GDM1 (cell line): ENCODE measurements around the gene TAGLN3.

Experiments used
- DNase-seq: peaks from one replicate; lab custom pipeline; 2025; lab: John Stamatoyannopoulos, UW

The TAGLN3 gene

DNA sequence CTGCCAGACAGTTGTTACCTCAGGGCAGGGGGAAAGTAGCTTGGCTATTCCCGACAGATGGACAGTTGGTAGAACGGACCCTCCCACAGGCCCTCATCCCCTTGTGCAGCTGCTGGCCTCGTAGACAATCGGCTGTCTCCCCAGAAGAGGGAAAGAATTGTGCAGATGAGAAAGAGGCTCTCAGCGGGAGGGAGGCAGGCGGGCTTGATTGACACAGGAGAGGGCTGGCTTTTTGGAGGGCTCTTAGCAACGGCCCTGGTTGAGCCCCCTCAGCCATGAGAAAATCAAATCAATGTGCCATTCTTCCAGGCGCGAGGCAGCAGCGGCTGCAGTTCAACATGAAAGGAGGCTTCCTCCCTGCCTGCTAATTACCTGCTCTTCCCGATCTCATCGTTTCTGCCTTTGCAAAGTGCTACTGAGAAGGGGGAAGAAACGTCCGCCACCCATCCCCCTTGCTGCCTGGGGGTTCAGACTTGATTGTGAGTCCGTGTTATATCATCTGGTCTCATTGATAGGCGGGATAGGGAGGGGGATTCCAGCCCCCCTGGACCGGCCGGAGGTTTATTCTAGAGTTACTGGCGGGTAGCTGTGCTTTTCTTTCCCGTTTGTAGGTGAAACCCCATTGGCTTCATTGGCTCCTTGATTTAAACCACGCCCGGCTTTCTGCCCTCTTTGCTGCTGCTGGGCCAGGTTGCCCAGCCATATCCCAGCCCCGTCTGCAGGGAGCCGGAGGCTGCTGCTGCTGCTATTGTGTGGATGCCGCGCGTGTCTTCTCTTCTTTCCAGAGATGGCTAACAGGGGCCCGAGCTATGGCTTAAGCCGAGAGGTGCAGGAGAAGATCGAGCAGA lies at the start of gene TAGLN3:
Gene TAGLN3, plus strand, starts transcription at position 287 of the 848 bp plus-strand sequence. Its CDS starts 501 bp downstream, at position 788.
- DNase-seq, result no peak

DNA sequence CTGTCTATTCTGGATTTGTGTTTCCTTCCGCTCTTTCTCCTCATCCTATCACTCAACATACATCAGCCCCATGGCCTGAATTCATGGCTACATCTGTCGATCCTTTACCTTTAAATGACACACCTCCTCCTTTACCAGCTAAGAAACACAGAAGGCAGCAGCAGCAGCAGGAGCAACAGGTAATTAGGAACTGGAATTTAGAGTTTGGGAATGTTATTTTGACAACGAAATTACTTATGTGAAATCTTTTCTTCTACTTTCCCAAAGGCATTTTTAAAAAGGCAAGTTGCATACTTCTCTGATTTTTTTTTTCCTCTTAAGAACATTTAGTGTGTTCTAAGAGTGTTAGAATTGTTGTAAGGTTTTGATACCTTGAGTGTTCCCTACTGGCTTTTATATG lies 49.0 kb upstream of the TAGLN3 start:
- DNase-seq, result no peak

DNA sequence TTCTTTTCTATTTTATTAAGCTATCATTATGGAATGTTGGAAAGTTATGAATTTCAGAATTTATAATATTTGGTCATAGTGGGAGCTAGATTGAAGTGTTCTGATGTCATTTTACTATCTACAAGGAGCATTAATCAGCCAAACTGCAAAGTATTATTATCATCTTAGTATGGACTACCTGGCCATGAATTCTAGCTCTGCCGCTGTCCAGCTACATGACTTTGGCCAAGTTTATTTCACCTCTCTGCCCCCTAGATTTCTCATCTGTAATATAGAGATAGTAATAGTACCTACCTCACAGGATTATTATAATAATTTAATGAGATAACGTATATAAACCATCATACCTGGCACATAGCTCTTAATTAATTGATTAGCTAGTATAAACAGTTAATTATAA lies 47.7 kb upstream of the TAGLN3 start:
- no peak for DNase-seq

DNA sequence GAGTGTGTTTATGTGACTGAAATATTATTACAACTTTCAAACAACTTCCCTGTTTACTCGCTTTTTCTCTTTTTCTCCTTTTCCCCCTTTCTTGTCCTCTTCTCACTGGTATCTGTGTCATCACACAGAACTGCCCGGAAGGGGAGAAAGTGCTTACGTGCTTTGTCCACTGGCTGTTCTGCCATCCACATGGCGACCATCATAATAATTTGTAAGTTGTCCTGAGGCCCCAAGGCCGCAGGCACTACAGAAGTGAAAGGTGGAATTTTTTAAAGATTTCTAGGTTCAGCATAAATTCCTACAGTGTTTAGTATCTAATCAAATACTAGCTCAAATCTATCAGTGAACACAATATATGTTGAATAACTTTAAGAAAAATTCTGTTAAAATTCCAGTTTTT lies 46.6 kb upstream of the TAGLN3 start:
- DNase-seq, result no peak

DNA sequence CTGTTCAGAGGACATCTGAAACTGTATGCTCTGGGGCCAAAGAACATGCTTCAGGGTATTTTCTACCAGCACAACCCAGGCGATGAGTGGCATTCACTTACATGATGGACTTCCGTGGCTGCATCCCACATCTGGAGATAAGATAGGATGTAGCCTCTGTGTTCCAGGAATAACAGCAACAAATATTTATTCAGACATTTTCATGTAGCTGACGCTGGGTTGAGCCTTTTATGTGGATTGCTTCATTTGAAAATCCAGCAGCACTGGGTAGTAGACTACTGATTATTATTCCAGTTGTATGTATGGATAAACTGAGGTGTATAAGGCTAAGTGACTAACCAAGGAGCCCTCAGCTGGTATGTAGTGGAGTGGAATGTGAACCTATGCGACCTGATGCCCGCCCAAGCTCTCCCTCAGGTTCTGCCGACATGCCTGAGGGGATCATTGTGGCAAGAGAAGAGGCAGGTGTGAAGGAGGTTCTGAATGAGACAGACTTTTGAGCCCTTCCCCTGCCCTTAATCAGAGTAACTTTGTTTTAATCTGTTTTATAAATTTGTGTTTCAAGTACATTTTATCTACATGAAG lies 45.8 kb upstream of the TAGLN3 start:
- no peak for DNase-seq

DNA sequence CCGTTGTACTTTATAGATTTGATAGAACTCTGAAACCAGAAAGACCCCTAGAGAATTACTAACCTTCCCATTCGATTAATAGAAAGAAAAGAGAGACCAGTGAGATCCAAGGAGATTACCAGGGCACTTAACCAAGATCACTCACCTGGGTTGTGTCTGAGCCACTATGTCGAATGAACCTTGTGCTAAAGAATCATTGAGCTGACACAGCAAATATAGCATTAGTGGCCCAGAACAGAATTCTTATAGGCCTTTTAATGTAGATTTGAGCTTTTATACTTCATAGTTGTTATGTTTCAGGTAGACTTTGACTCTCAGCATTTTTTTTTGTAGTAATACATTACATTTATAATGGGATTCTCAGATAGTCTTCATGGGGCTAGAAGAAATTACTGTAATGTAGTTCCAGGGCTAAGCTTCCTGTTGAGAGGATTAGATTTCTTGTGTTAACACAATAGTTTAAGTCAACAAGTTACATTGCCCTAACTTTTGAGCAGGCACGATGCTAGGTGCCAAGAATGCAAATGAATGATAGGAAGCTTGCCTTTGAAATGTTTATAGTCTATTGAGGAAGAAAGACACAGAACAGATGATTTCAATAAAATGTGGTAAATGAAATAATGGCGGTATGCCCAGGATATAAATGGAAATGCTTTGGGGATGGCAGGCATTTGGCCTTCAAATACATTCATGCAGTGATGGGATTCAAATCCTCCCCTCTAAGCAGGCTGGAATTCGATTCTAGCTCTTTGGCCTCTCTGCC lies 44.3 kb upstream of the TAGLN3 start:
- DNase-seq, result no peak

DNA sequence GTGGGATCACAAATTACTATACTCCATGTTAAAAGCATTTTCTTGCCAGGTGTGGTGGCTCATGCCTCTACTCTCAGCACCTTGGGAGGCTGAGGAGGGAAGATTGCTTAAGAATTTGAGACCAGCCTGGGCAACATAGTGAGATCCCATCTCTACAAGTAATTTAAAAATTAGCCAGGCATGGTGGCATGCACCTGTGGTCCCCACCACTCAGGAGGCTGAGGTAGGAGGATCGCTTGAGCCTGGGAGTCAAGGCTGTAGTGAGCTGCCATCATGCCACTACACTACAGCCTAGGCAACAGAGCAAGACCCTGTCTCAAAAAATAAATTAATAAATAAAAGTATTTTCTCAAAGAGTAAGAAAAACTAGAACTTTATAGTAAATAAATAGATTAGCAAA lies 42.8 kb upstream of the TAGLN3 start:
- DNase-seq, result no peak

DNA sequence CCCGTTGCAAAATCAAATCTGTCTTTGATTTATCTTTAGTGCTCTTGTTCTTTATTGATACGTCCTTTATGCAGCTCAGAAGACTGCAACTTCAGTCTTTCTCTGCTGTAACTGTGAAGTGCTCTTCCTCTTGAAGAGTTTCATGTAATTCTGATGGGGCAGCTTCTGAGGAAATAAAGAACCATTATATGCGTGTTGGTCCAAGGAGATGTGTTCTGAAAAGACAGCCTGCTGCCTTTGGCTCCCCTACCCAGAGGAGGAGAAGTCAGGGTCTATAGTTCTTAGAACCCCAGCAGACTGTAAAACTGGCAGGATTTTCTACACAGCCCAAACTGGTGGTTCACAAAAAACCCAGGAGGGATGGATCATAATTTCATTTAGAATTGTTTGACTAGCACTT lies 42.3 kb upstream of the TAGLN3 start:
- DNase-seq, result no peak

DNA sequence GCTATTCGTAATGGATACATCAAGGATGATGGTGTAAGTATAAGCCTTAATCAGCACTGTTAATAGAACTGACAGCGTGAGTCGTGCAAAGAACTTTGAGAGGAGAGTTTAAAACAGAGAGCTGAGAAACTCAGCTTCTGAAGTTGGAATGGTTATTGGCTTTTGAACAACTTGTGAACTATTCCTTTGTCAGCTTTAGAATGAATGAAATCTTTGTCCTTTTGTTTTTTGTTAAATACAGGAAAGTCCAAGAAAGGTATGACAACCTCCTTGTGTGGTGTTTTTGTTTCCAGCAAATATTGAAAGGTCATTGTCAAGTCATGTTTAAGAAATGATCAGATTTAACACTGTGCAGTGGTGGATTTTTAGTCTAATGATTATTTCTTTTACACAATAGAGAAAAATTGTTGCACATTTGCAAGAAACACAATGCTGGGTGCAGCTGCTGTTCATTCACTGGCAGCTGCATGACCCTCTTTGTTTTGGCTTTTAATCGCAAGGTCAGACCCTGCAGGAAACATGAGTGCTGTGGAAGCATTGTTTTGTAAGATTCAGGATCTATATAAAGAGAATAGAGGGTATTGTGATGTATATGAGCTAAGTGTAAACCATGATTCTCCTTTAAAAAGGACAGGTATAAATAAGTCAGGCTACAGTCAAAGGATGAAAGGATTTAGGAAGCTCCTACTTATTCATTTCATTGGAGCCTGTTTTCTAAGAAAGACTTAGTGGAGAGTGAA lies 41.6 kb upstream of the TAGLN3 start:
- no peak for DNase-seq

DNA sequence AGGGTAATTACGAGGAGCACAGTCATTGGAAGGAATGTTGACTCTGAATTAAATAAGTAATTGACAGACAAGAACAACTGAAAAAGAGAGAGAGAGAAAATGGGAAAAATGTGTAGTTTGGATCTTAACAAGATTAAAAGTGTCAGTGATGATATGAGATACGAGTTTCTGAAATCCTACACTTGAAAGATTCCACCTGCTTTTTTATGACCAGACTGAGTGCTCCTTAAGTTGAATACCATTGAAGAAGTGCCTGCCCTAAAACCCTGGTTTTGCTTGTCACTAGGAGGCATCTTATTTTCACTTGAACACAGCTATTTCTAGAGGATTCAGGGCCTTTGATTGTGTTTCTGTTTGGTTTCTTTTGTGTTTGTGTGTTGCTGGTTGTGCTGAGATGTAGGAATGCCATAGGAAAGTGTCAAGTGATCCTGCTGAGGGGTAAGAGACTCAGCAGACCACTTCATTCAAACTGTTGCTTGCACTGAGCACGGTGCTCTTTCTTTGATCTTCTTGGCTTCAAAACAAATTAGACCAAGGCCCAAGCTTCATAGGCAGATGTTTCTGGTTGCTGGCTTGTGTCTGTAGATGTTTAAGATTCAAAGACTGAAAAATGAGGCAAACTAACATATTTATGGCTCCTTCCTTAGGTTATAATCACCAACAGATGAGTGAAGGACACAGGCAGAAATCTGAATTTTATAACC lies 37.1 kb upstream of the TAGLN3 start:
- DNase-seq, result no peak

DNA sequence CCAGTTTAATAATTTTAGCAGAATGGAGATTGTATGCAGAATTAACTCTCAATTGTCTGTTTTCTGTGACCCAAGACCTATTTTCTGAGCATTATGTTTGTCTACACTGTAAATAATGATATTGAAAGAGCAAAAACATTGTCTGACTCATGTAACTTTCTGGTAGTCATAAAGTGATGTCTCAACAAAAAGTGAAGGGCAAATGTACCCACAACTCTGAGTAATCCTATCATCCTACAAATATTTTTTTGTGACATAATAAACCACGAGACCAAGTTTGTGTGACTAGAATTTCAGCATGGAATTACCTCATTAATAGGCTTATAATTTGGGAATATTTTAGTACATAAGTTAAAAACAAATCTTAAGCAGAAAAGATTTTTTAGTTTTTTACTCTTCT lies 35.3 kb upstream of the TAGLN3 start:
- no peak for DNase-seq

DNA sequence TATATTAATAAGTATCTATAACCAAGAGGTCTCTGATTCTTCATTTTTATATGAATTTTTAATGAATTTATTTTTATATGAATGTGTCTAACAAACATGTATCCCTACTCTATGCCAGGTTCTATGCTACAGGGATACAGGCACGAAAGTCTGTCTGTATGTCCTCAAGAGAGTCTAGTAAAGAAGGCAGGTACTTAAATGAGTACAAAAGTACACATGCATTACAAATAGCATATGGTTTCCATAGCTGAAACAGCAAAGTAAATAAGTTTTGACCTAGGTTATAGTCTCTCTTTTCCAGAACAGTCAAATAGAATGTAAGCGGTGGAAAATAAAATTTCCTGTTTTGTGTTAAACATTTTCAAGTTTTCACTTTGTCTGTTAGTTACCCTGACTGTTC lies 33.2 kb upstream of the TAGLN3 start:
- no peak for DNase-seq

DNA sequence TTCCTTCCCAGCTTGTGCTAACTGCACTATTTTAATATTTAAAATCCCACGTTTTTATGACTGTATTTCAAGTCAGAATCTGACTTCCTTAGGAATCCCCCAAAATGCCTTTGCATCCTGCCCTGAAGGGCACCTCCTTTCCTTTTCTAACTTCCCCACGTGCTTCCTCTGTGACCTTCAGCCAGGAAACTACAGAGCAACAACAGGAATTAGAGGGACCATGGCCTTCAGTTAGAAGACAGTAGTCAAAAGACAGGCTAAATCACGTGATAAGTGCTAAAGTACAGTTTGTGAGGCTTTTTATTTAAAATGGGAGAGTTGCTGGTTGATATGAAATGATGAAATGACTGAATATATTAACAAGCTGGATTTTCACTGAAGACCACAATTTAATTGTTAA lies 31.7 kb upstream of the TAGLN3 start:
- no peak for DNase-seq

DNA sequence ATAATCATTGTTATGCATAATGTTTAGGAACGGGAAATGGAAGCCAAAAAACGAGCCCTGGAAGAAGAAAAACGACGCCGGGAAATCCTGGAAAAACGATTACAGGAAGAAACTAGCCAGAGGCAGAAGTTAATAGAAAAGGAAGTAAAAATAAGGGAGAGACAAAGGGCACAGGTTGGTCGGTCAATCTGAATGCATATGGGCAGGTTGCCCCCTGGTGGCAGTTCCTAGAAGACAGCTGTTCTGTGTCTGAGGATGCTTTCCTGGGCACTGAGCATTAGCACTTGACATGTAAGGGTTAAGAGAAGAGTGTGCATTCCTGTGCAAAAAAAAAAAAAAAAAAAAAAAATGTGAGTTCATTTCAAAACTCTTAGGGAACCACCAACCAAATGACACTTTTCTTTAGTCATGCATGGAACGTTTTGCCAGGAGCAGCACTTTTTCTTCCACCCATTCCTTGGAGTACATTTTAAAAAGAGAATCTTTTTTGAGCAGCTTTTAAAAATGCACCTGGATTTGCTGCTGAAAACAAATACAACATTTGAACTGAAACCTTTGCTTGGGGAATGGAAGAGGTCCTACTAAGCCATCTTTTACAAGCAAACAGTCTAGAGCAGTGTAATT lies 31.0 kb upstream of the TAGLN3 start:
- DNase-seq, result peak; percentile 52

DNA sequence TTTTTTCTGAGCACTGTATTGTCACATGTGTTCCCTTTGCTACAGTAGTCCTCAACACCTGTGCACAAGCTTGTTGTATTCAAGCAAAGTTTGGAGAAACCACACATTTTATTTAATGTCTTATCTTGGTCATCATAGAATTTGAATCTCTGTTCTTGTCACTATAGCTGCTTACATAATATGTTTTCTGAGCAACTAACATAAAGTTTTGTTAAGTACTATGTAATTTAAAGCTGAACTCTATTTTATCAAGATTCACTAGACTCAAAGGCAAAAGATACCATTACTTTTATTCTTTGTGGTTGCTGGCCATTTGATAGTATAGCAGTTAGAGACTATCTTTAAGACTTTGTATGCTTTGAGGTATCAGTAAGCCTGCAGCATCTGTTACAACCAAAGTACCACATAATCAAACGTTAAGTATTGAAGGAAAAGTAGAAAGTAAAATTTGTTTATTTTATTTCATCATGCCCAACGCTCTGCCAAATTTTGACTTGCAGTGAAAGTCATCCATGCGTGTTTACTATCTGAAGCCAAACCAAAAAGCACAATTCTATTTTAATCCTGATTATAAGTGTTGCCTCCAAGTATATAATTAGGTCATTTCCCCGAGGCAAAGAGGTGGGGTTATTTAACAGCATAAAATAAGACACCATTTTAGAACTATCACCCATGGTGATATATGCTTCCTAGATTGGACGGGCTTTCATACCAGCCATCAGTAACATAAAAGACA lies 30.2 kb upstream of the TAGLN3 start:
- DNase-seq, result no peak

DNA sequence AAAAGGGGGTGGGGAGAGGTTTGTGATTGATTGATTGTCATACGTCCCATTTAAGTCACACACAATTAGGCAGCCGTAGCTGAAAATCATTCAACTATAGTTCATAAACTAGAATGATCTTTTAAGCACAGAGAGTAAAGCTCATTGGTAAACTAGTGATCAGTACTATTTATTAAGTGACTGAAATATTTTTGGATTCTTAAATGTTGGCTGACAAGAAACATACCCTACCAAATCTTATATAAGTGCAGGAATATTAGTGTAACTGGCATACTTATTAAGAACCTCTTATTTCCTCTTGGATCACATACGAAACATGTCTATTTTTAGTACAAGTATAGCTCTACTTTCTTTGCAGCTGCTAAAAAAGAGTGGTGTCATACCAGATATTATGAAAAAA lies 28.3 kb upstream of the TAGLN3 start:
- no peak for DNase-seq

DNA sequence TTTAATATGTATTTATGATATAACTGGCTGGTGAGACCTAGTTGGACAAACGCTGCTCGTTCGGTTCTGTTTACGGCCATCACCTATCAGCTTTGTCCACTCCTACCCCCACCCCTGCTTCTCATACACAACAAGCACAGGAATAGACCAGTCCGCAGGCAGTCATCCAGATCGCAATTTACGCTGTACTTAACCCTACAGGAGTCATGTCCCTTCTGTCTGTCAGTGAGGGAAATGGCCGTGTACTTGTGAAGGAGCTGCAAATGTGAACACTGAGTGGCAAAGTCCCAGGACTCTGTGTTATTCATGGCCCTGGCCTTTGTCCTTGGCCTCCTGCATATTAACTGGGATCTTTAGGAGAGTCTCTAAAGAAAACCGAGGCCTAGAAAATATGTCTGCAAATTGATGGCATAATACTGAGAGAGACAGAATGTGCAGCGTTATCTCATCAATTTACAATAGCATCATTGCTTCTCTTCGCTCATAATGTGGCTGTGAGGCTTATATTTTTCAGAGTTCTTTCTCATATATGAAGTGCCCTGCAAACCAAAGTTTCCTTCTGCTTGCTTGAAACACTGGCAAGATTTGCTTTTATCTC lies 27.1 kb upstream of the TAGLN3 start:
- no peak for DNase-seq

DNA sequence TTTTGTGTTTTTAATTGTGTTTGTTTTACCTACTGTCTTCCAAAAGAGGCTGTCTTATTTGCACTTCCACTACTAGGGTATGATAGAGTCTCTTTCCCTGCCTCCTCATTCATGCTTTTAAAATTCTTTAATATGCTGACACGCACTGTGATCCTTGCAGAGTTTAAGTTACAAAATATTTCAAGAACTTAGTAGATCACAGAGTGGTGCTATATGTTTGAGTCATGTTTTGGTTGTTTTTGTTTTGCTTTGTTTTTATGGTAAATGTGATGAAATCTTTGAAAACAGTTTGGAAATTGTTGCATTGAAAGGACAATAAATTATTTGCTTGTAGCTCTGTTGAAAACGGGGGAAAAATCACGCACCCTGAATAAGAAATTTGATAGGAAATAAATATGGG lies 25.8 kb upstream of the TAGLN3 start:
- no peak for DNase-seq

DNA sequence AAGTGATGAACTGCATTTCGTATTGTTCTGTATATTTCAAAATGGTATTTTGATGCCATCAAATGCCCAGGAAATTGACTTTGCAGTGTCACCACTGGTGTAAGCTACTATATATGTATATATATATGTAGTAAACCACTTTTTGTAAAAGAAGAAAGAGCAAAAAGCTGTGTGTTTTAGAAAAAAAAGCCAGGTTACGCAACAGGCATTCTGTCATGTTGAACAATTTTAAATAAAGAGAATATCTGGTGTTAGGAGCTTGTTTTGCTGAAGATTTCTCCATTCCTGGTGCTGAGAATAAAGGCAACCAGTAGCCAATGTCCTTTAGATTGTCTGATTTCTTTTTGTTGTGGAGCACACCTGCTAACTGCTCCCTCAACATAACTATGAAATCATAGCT lies 23.6 kb upstream of the TAGLN3 start:
- no peak for DNase-seq

DNA sequence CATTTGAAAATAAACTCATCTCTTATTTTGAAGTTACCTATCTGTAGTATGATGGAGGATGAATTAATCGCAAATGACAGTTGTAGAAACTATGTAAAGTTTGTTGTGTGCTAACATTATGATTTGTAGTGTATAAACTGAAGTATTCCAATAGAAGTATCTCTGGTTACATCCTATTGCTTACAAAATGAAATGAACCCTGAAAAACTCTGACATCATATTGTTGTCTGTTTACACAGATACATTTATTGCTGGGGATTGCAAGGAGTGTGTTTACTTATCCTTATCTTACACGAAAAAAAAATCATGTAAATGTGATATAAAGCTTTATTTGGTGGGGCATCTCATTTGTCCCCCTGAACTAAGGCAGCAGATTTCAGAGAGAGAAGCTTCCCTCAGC lies 22.5 kb upstream of the TAGLN3 start:
- DNase-seq, result no peak
